B cell (primary cell): ENCODE measurements around the gene CREBBP. TPM values are rescaled to one million over a fixed set of nuclear protein-coding genes. Genes with fewer than 3 reads are reported as not detected.

Experiments
- ATAC-seq: fragments of 200-7000 bp; cut with Tn5 transposase; one replicate; pipeline ENCODE4 v1.10.0; 2021; ENCODE audit warnings: low read depth, mild to moderate bottlenecking, moderate number of reproducible peaks, moderate library complexity
- CTCF ChIA-PET: fragments of 350-600 bp; sonication (Branson Sonifier 250); formaldehyde crosslinking; loops from one replicate; lab custom pipeline; 2021; ENCODE audit warnings: antibody characterized with exemption, inconsistent platforms; lab: Charles Lee
- POLR2A ChIA-PET: fragments of 350-600 bp; sonication (Branson Sonifier 250); formaldehyde crosslinking; loops from one replicate; lab custom pipeline; 2021; ENCODE audit warnings: antibody characterized with exemption; lab: Charles Lee
- DNase-seq: peaks from one replicate; pipeline ENCODE4 v3.0.0; 2013
- H2AFZ ChIP-seq: 2 replicates; pipeline ENCODE4 v1.6.1; 2012; ENCODE audit warnings: mild to moderate bottlenecking, low read depth, low read length; ENCODE audit not compliant: insufficient read depth, poor library complexity, severe bottlenecking
- H3K27ac ChIP-seq, 2 donors: 1 replicate in 1 of 2; 2 replicates in 1 of 2; pipeline ENCODE4 v1.5.1; 2012 to 2013; ENCODE audit warnings: low read length in 2 of 2, mild to moderate bottlenecking in 2 of 2, moderate library complexity in 1 of 2
- H3K27me3 ChIP-seq, 4 experiments: fragments of 200-600 bp in 1 of 4; sonication (generic) in 1 of 4; replicated peaks in 1 of 4; 1 replicate in 2 of 4; 2 replicates in 2 of 4; pipeline versions ENCODE4 v1.6.1 to v1.7.0; 2013 to 2016; ENCODE audit warnings: low read length in 3 of 4, mild to moderate bottlenecking in 2 of 4, mixed read lengths in 1 of 4, moderate library complexity in 1 of 4; ENCODE audit not compliant: insufficient read depth in 4 of 4, control insufficient read depth in 3 of 4; ENCODE audit errors: control extremely low read depth in 1 of 4
- H3K36me3 ChIP-seq, 2 experiments: replicated peaks in 1 of 2; 1 replicate in 1 of 2; 2 replicates in 1 of 2; pipeline versions ENCODE4 v1.6.1 to v1.7.1; 2013; ENCODE audit warnings: low read length in 1 of 2; ENCODE audit not compliant: insufficient read depth in 2 of 2, control insufficient read depth in 1 of 2; ENCODE audit errors: control extremely low read depth in 1 of 2, extremely low read depth in 1 of 2
- H3K4me1 ChIP-seq, 2 donors: fragments of 200-600 bp in 1 of 2; sonication (generic) in 1 of 2; 1 replicate in 1 of 2; 2 replicates in 1 of 2; pipeline versions ENCODE4 v1.5.1 to v1.6.1; 2013 to 2017; ENCODE audit warnings: low read length in 2 of 2; ENCODE audit not compliant: control insufficient read depth in 2 of 2, insufficient read depth in 2 of 2
- H3K4me2 ChIP-seq: replicated peaks from 2 replicates; pipeline ENCODE3; 2012; ENCODE audit warnings: mild to moderate bottlenecking, low read depth, low read length; ENCODE audit not compliant: poor library complexity, severe bottlenecking
- H3K4me3 ChIP-seq, 5 experiments: fragments of 200-600 bp in 1 of 5; sonication (generic) in 1 of 5; 1 replicate in 3 of 5; 2 replicates in 2 of 5; pipeline versions ENCODE4 v1.5.1 to v1.7.0; 2011 to 2016; ENCODE audit warnings: low read length in 4 of 5, mild to moderate bottlenecking in 4 of 5, low read depth in 2 of 5, control low read depth in 1 of 5, moderate library complexity in 1 of 5; ENCODE audit not compliant: insufficient read depth in 1 of 5; ENCODE audit errors: control extremely low read depth in 1 of 5, extremely low read depth in 1 of 5
- H3K79me2 ChIP-seq: fragments of 200-600 bp; sonication (generic); one replicate; pipeline ENCODE4 v1.6.0; 2016; ENCODE audit warnings: low read length; ENCODE audit not compliant: control insufficient read depth, insufficient read depth
- H3K9ac ChIP-seq: fragments of 200-600 bp; sonication (generic); 2 replicates; pipeline ENCODE4 v1.6.1; 2017; ENCODE audit warnings: mild to moderate bottlenecking, low read length, moderate library complexity
- H3K9me3 ChIP-seq, 3 donors: one replicate each; pipeline versions ENCODE4 v1.6.1 to v1.7.1; 2013; ENCODE audit warnings: low read length in 2 of 3; ENCODE audit not compliant: control insufficient read depth in 2 of 3, insufficient read depth in 1 of 3; ENCODE audit errors: control extremely low read depth in 1 of 3
- H4K20me1 ChIP-seq: 2 replicates; pipeline ENCODE4 v1.6.0; 2012; ENCODE audit warnings: mild to moderate bottlenecking, low read length; ENCODE audit not compliant: insufficient read depth, control insufficient read depth, poor library complexity, severe bottlenecking
- H3K27ac Mint-ChIP-seq: one replicate; pipeline ENCODE4 v1.8.0; 2021; ENCODE audit warnings: mixed read lengths
- H3K27me3 Mint-ChIP-seq: one replicate; pipeline ENCODE4 v1.8.0; 2021; ENCODE audit warnings: mixed read lengths
- H3K4me1 Mint-ChIP-seq: one replicate; pipeline ENCODE4 v1.8.0; 2021; ENCODE audit warnings: mixed read lengths
- H3K4me3 Mint-ChIP-seq: one replicate; pipeline ENCODE4 v1.8.0; 2021; ENCODE audit warnings: mixed read lengths
- H3K9me3 Mint-ChIP-seq: one replicate; pipeline ENCODE4 v1.8.0; 2022; ENCODE audit warnings: mixed read lengths; ENCODE audit not compliant: insufficient read depth
- EZH2 ChIP-seq: IDR thresholded peaks from 2 replicates; pipeline ENCODE4 v1.6.1; 2012; ENCODE audit warnings: borderline replicate concordance, low read depth, mild to moderate bottlenecking, moderate library complexity, low read length; ENCODE audit not compliant: insufficient read depth, poor library complexity, severe bottlenecking
- WGBS: methylation state at CpG from one replicate; pipeline ENCODE4 v1.1.5; 2013; ENCODE audit warnings: missing lambda C conversion rate; ENCODE audit not compliant: insufficient coverage; 5-methylcytosine and 5-hydroxymethylcytosine counted together
- intact Hi-C: fragments of 100-400 bp; cut with micrococcal nuclease; formaldehyde crosslinking; loops from one replicate; pipeline ENCODE4 v1.10.0; 2022
- polyA plus RNA-seq: library from polyadenylated mRNA; depleted of rRNA; stranded (reverse); fragments of >200 nt; gene quantifications from 2 replicates; pipeline ENCODE4 v1.2.3, GENCODE V29; 2012
- total RNA-seq, 2 donors: library from RNA; stranded (reverse); fragments of 120-200 nt in 1 of 2; gene quantifications; 1 replicate in 1 of 2; 2 replicates in 1 of 2; pipeline versions ENCODE4 v1.2.3 to v1.2.4, GENCODE V29; 2013 to 2022
- TF ChIP-seq, protein P1 (sequence below): fragments of 200-600 bp; IDR thresholded peaks from one replicate; pipeline ENCODE4 v1.8.0; 2022; ENCODE audit warnings: antibody characterized with exemption, mild to moderate bottlenecking

Gene CREBBP
- total and polyA plus RNA-seq, 2 donors (not counting 1 experiment from before 2014, with no cell fraction given), result 27.6 to 206 TPM

DNA sequence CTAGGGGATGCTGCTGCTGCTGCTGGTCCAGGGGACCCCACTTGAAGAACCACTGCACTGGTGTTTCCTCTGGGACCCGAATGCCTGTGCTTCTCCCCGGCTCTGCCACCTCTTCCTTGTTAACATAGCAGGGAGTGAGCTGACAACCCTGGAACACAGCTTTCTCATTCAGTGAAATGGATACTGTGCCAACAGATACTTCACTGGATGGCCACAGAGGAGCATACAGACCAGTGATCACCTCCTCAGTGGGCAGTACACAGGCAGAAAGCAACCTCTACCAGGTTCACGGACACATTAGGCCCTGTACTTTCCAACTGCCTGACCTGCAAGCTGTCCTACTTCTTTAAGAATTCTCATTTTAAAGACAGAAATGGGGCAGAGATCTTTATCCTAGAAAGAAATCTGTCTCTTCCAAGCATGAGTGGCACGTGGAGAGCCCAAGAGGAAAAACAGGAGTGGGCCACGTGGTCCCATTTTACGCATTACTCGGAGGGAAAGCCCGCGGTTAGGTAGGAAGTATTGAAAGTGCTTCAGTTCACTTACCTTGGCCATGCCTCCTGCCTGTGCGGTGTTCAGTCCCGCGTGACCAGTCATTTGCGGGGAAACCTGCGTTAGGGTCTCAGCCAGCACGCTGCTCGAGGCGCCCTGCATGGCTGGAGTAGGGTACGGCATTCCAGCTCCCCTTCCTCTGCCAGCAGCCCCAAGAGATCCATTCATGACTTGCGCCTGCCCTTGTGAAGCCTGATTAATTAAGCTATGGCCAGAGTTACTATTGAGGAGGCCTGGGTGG, 30.6 kb downstream of the CREBBP start:
- no peak overlapping the region for H3K9ac ChIP-seq
- Mint-ChIP-seq H3K9me3 (no peaks in the 10 kb centered on the region), H3K27me3 (no peaks in the 10 kb centered on the region), H3K4me3 (no peak overlapping the region), H3K4me1 (peaks cover 37% of the 10 kb centered on the region), H3K27ac (no peak overlapping the region)
- WGBS, result 97% methylated on average over 16 of the region's 19 CpGs
- H3K79me2 ChIP-seq, result peaks cover 99% of the 10 kb centered on the region
- H3K27ac ChIP-seq, result no peak overlapping the region
- TF ChIP-seq, protein P1, sequence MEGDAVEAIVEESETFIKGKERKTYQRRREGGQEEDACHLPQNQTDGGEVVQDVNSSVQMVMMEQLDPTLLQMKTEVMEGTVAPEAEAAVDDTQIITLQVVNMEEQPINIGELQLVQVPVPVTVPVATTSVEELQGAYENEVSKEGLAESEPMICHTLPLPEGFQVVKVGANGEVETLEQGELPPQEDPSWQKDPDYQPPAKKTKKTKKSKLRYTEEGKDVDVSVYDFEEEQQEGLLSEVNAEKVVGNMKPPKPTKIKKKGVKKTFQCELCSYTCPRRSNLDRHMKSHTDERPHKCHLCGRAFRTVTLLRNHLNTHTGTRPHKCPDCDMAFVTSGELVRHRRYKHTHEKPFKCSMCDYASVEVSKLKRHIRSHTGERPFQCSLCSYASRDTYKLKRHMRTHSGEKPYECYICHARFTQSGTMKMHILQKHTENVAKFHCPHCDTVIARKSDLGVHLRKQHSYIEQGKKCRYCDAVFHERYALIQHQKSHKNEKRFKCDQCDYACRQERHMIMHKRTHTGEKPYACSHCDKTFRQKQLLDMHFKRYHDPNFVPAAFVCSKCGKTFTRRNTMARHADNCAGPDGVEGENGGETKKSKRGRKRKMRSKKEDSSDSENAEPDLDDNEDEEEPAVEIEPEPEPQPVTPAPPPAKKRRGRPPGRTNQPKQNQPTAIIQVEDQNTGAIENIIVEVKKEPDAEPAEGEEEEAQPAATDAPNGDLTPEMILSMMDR, result no peak
- no peak for TF ChIP-seq EZH2
- no peak for DNase-seq
- H4K20me1 ChIP-seq, result peaks cover 71% of the 10 kb centered on the region
- no peak for ATAC-seq
- ChIA-PET CTCF (no interaction called here), POLR2A (interaction anchor here (0.7 kb wide), 2 partner anchors 95 to 248 kb away, joined by 6 to 8 read pairs; no protein-coding TSS in a partner anchor)
- intact Hi-C loops, result no loop called here
- no peak overlapping the region for H2AFZ ChIP-seq
- no peak overlapping the region for H3K4me2 ChIP-seq
- H3K27me3 ChIP-seq, result no peaks in the 10 kb centered on the region
- no peaks in the 10 kb centered on the region for H3K9me3 ChIP-seq
- peaks cover 0 to 7% of the 10 kb centered on the region in 2 donors for H3K4me1 ChIP-seq
- peaks cover 7 to 44% of the 10 kb centered on the region in 2 experiments for H3K36me3 ChIP-seq
- no peak overlapping the region for H3K4me3 ChIP-seq

DNA sequence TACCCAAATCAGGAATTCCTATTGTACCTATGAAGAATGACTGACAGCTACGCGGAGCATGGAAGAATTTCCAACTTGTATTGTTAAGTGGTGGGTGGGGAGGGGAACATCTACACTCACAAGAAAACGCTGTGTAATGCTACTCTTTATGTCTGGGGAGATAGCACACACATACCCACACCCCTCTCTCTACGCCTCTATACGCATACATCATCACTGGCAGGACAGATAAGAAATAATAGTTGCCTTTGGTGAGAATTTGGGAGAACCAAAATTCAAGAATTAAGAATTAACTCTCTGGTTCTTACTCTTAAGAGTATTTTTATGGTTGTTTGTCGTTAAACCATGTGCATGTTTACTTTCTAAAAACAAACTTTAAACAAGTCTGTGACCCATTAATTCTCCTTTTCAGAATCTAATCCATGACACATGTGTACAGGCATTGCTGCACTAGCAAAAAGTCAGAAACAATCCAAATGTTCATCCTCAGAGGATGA, 33.9 kb downstream of the CREBBP start:
- peaks cover 7 to 42% of the 10 kb centered on the region in 2 experiments for H3K36me3 ChIP-seq
- Mint-ChIP-seq H3K4me1 (peaks cover 33% of the 10 kb centered on the region), H3K27me3 (no peaks in the 10 kb centered on the region), H3K27ac (no peak overlapping the region), H3K4me3 (no peak overlapping the region), H3K9me3 (no peaks in the 10 kb centered on the region)
- no peaks in the 10 kb centered on the region for H3K27me3 ChIP-seq
- H3K9ac ChIP-seq, result no peak overlapping the region
- ChIA-PET POLR2A (no interaction called here), CTCF (interaction anchor here (1.5 kb wide), 1 partner anchor 22 kb away, joined by 3 read pairs; no protein-coding TSS in a partner anchor)
- intact Hi-C loops, result no loop called here
- H3K4me1 ChIP-seq, result peaks cover 9 to 10% of the 10 kb centered on the region in 2 donors
- H3K79me2 ChIP-seq, result peaks cover 99% of the 10 kb centered on the region
- H3K4me2 ChIP-seq, result no peak overlapping the region
- H3K27ac ChIP-seq, result no peak overlapping the region
- no peak overlapping the region for H2AFZ ChIP-seq
- ATAC-seq (no peak), DNase-seq (no peak)
- peaks cover 76% of the 10 kb centered on the region for H4K20me1 ChIP-seq
- no CpG with 5 or more reads among the region's 6 CpGs for WGBS
- no peak for TF ChIP-seq EZH2
- TF ChIP-seq, protein P1, result no peak
- no peak overlapping the region for H3K4me3 ChIP-seq
- no peaks in the 10 kb centered on the region for H3K9me3 ChIP-seq
